ENCODE data around the gene COL13A1. TPM values are rescaled to one million over a fixed set of nuclear protein-coding genes. Genes with fewer than 3 reads are reported as not detected.

COL13A1 gene
- total RNA-seq, 3 donors from 2014 or later: 0.66 to 0.80 (median 0.73) TPM

GRCh38 chr10:69758310-69758728 lies 43.4 kb upstream of the COL13A1 start:
- intact Hi-C loops (cut with DNase I; ENCODE audit: low total_unique reads): no loop called here
- TF ChIP-seq CTCF (IDR thresholded peaks at IDR 0.05) (no peak), POLR2A (IDR thresholded peaks at IDR 0.05) (no peak), POLR2AphosphoS5 (IDR thresholded peaks at IDR 0.05) (no peak)
- H3K4me3 ChIP-seq: no peak overlapping the region
- H3K27ac ChIP-seq: no peak overlapping the region
- no peaks in the 10 kb centered on the region for H3K27me3 ChIP-seq
- H3K9me3 ChIP-seq: no peaks in the 10 kb centered on the region
- H3K4me1 ChIP-seq: no peaks in the 10 kb centered on the region
- no peak for DNase-seq (ENCODE audit: low spot score in 2 of 2)
- H3K36me3 ChIP-seq: no peaks in the 10 kb centered on the region

GRCh38 chr10:69759641-69760040 lies 42.1 kb upstream of the COL13A1 start:
- TF ChIP-seq POLR2A (IDR thresholded peaks at IDR 0.05) (no peak), POLR2AphosphoS5 (IDR thresholded peaks at IDR 0.05) (no peak), CTCF (IDR thresholded peaks at IDR 0.05) (no peak)
- no peaks in the 10 kb centered on the region for H3K27me3 ChIP-seq
- H3K4me1 ChIP-seq: no peaks in the 10 kb centered on the region
- H3K36me3 ChIP-seq: no peaks in the 10 kb centered on the region
- intact Hi-C loops (cut with DNase I; ENCODE audit: low total_unique reads): no loop called here
- no peaks in the 10 kb centered on the region for H3K9me3 ChIP-seq
- H3K4me3 ChIP-seq: no peak overlapping the region
- no peak for DNase-seq (ENCODE audit: low spot score in 2 of 2)
- H3K27ac ChIP-seq: no peak overlapping the region

- Histone ChIP-seq H3K27ac (no peak overlapping the region), H3K27me3 (no peaks in the 10 kb centered on the region), H3K9me3 (no peaks in the 10 kb centered on the region), H3K36me3 (no peaks in the 10 kb centered on the region), H3K4me3 (no peak overlapping the region), H3K4me1 (no peaks in the 10 kb centered on the region)
- DNase-seq (ENCODE audit: low spot score in 2 of 2): no peak
- no peak for TF ChIP-seq CTCF (IDR thresholded peaks at IDR 0.05)
- no peak for TF ChIP-seq POLR2AphosphoS5 (IDR thresholded peaks at IDR 0.05)
- no peak for TF ChIP-seq POLR2A (IDR thresholded peaks at IDR 0.05)
- intact Hi-C loops (cut with DNase I; ENCODE audit: low total_unique reads): no loop called here
Observed at GRCh38 chr10:69760072-69760471, 41.6 kb upstream of the COL13A1 start.

- no peaks in the 10 kb centered on the region for H3K4me1 ChIP-seq
- no peaks in the 10 kb centered on the region for H3K27me3 ChIP-seq
- TF ChIP-seq POLR2AphosphoS5 (IDR thresholded peaks at IDR 0.05) (no peak), POLR2A (IDR thresholded peaks at IDR 0.05) (no peak), CTCF (IDR thresholded peaks at IDR 0.05) (no peak)
- no peak overlapping the region for H3K4me3 ChIP-seq
- DNase-seq (ENCODE audit: low spot score in 2 of 2): no peak
- intact Hi-C loops (cut with DNase I; ENCODE audit: low total_unique reads): no loop called here
- H3K36me3 ChIP-seq: no peaks in the 10 kb centered on the region
- no peaks in the 10 kb centered on the region for H3K9me3 ChIP-seq
- no peak overlapping the region for H3K27ac ChIP-seq
Observed at GRCh38 chr10:69761320-69761719, 40.4 kb upstream of the COL13A1 start.

GRCh38 chr10:69766161-69766910 lies 35.4 kb upstream of the COL13A1 start:
- Histone ChIP-seq H3K27me3 (peaks cover 0 to 13% of the 10 kb centered on the region in 2 donors), H3K9me3 (no peaks in the 10 kb centered on the region), H3K36me3 (no peaks in the 10 kb centered on the region), H3K27ac (no peak overlapping the region), H3K4me1 (no peaks in the 10 kb centered on the region), H3K4me3 (no peak overlapping the region)
- intact Hi-C loops (cut with DNase I; ENCODE audit: low total_unique reads): no loop called here
- no peak for DNase-seq (ENCODE audit: low spot score in 2 of 2)
- TF ChIP-seq CTCF (IDR thresholded peaks at IDR 0.05) (no peak), POLR2AphosphoS5 (IDR thresholded peaks at IDR 0.05) (no peak), POLR2A (IDR thresholded peaks at IDR 0.05) (no peak)

Measured in breast epithelium (tissue), 4 donors.